Measurements from ENCODE around the gene DPY19L1. TPM values are rescaled to one million over a fixed set of nuclear protein-coding genes. Genes with fewer than 3 reads are reported as not detected.

The DPY19L1 gene
- total RNA-seq, 2 donors from 2014 or later, result 35.8 to 75.1 TPM

- Mint-ChIP-seq H3K4me1 (peaks cover 16% of the 10 kb centered on the region), H3K36me3 (ENCODE audit: low read depth) (no peaks in the 10 kb centered on the region), H3K27me3 (ENCODE audit: insufficient read depth) (no peaks in the 10 kb centered on the region), H3K27ac (no peak overlapping the region), H3K9me3 (no peaks in the 10 kb centered on the region), H3K4me3 (no peak overlapping the region)
- H3K9me3 ChIP-seq (ENCODE audit: control insufficient read depth, low read length), result no peaks in the 10 kb centered on the region
- H3K27me3 ChIP-seq (ENCODE audit: control insufficient read depth, insufficient read depth, low read length, poor library complexity, severe bottlenecking), result no peaks in the 10 kb centered on the region
- no peak overlapping the region for H3K4me3 ChIP-seq (ENCODE audit: low read length)
- no peaks in the 10 kb centered on the region for H3K4me1 ChIP-seq (ENCODE audit: control insufficient read depth, insufficient read depth, low read length)
- no peak for DNase-seq
- no peak overlapping the region for H3K9ac ChIP-seq (ENCODE audit: extremely low read depth, low read length, poor library complexity, severe bottlenecking)
- TF ChIP-seq CTCF (conservative IDR thresholded peaks at IDR 0.05), result no peak
- H3K36me3 ChIP-seq (ENCODE audit: control insufficient read depth, insufficient read depth, low read length), result no peaks in the 10 kb centered on the region
- 83 to 100% methylated on average over 1 of the region's 1 CpG for WGBS, 2 experiments (ENCODE audit: insufficient coverage in 1 of 2, insufficient read length in 1 of 2)
- H3K27ac ChIP-seq (ENCODE audit: low read depth, low read length), result no peak overlapping the region
These were observed 11.9 kb downstream of the DPY19L1 start for GRCh38 chr7:35025369-35025870.

GRCh38 chr7:35024298-35024697 is 13.0 kb downstream of the DPY19L1 start:
- Mint-ChIP-seq H3K36me3 (ENCODE audit: low read depth) (no peaks in the 10 kb centered on the region), H3K9me3 (no peaks in the 10 kb centered on the region), H3K4me3 (no peak overlapping the region), H3K27ac (no peak overlapping the region), H3K4me1 (peaks cover 16% of the 10 kb centered on the region), H3K27me3 (ENCODE audit: insufficient read depth) (no peaks in the 10 kb centered on the region)
- H3K4me3 ChIP-seq (ENCODE audit: low read length), result no peak overlapping the region
- no peak overlapping the region for H3K9ac ChIP-seq (ENCODE audit: extremely low read depth, low read length, poor library complexity, severe bottlenecking)
- no peak for TF ChIP-seq CTCF (conservative IDR thresholded peaks at IDR 0.05)
- no peaks in the 10 kb centered on the region for H3K36me3 ChIP-seq (ENCODE audit: control insufficient read depth, insufficient read depth, low read length)
- no peak for DNase-seq
- peaks cover 2% of the 10 kb centered on the region for H3K4me1 ChIP-seq (ENCODE audit: control insufficient read depth, insufficient read depth, low read length)
- WGBS, 2 experiments (ENCODE audit: insufficient coverage in 1 of 2, insufficient read length in 1 of 2), result 90 to 92% methylated on average over 2 to 3 of the region's 3 CpGs
- H3K27me3 ChIP-seq (ENCODE audit: control insufficient read depth, insufficient read depth, low read length, poor library complexity, severe bottlenecking), result no peaks in the 10 kb centered on the region
- no peaks in the 10 kb centered on the region for H3K9me3 ChIP-seq (ENCODE audit: control insufficient read depth, low read length)
- H3K27ac ChIP-seq (ENCODE audit: low read depth, low read length), result no peak overlapping the region

DNA sequence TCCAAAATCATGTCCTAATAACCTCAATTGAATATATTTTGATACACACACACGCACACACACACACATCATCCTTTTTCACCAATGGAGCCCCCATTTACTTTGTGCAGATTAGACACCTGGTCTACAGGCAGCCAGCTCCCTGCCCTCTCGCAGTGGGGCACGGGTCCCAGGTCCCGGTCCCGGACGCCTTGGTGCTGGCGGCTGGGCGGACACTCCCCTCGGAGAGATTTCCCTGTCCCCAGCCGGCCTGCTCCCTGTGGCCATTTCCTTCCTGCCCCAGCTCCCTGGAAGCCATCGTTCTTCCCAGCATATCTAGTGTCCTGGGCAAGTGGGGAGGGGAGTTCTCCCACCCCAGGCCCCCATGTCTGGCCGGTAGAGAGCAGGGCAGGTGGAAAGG is 14.6 kb downstream of the DPY19L1 start:
- Histone ChIP-seq H3K9ac (ENCODE audit: extremely low read depth, low read length, poor library complexity, severe bottlenecking) (no peak overlapping the region), H3K36me3 (ENCODE audit: control insufficient read depth, insufficient read depth, low read length) (no peaks in the 10 kb centered on the region), H3K4me3 (ENCODE audit: low read length) (no peak overlapping the region), H3K27me3 (ENCODE audit: control insufficient read depth, insufficient read depth, low read length, poor library complexity, severe bottlenecking) (no peaks in the 10 kb centered on the region), H3K4me1 (ENCODE audit: control insufficient read depth, insufficient read depth, low read length) (peaks cover 2% of the 10 kb centered on the region), H3K27ac (ENCODE audit: low read depth, low read length) (no peak overlapping the region), H3K9me3 (ENCODE audit: control insufficient read depth, low read length) (no peaks in the 10 kb centered on the region)
- WGBS, 2 experiments (ENCODE audit: insufficient coverage in 1 of 2, insufficient read length in 1 of 2), result 94 to 95% methylated on average over 6 to 12 of the region's 12 CpGs
- Mint-ChIP-seq H3K4me3 (no peak overlapping the region), H3K27ac (no peak overlapping the region), H3K36me3 (ENCODE audit: low read depth) (no peaks in the 10 kb centered on the region), H3K27me3 (ENCODE audit: insufficient read depth) (no peaks in the 10 kb centered on the region), H3K9me3 (no peaks in the 10 kb centered on the region), H3K4me1 (peaks cover 17% of the 10 kb centered on the region)
- no peak for TF ChIP-seq CTCF (conservative IDR thresholded peaks at IDR 0.05)
- no peak for DNase-seq

Data from endodermal cell (in vitro differentiated cells).